SK-N-MC (cell line): ENCODE results near the gene SORBS1.

Source experiments
- EZH2 ChIP-seq: fragments of 200-600 bp; sonication (generic); IDR thresholded peaks from one replicate; pipeline ENCODE4 v1.6.1; 2017; ENCODE audit warnings: antibody characterized with exemption
- POLR2AphosphoS5 ChIP-seq: IDR thresholded peaks from 2 replicates; pipeline ENCODE4 v1.6.1; 2012; ENCODE audit warnings: mild to moderate bottlenecking, low read depth, low read length, borderline replicate concordance

DNA sequence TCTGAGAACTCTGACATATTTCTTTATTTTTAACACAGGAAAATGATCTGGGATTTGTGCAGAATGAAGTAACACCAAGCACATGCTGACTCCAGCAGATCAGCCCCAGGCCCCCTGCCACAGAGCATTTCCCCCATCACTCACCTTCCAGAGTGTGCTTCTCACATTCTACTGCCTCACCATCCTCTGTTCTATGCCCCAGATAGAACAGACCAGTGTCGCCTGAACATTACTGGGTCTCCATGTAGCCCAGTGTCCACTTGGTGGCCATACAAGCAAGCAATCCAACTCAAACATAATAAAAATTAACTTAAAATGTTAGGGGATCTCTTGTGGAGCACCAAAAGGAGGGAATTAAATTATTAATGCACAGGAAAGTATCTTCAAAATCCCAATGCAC lies 58.8 kb downstream of the SORBS1 start:
- TF ChIP-seq POLR2AphosphoS5 (no peak), EZH2 (no peak)
